Vagina (tissue), 2 donors: ENCODE results near the gene MCM7.

Experiments
- CTCF ChIP-seq, 3 experiments: fragments of 450-650 bp in 2 of 3; fragments of 200-600 bp in 1 of 3; sonication (generic) in 1 of 3; IDR thresholded peaks; one replicate each; pipeline ENCODE4 v1.5.1; 2017 to 2019; ENCODE audit warnings: antibody characterized with exemption in 3 of 3, mild to moderate bottlenecking in 2 of 3, moderate library complexity in 2 of 3
- POLR2A ChIP-seq, 2 donors: fragments of 450-650 bp; IDR thresholded peaks; one replicate each; pipeline ENCODE4 v1.6.1; 2017; ENCODE audit warnings: antibody characterized with exemption in 2 of 2, mild to moderate bottlenecking in 2 of 2, moderate library complexity in 2 of 2
- POLR2AphosphoS5 ChIP-seq, 2 donors: sonication (generic); formaldehyde crosslinking; IDR thresholded peaks; one replicate each; pipeline ENCODE4 v1.9.0; 2017; ENCODE audit warnings: antibody characterized with exemption in 2 of 2, mild to moderate bottlenecking in 2 of 2, low read depth in 1 of 2; ENCODE audit not compliant: insufficient read depth in 1 of 2

DNA sequence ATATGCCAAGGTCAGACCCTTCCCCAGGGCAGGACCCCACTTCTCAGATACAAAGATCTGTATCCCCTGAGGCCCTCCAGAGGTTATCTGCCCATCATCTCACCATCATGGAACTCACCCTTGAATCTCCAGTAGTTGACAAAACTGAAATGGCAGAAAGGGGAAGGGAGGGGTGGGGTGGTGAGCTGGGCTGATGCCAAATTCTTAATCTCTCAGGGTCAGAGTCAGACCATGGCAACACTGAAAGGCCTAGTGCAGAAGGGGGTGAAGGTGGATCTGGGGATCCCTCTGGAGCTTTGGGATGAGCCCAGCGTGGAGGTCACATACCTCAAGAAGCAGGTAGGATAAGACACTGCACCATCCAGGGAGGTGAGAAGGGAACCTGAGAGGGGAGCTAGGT lies 21.4 kb upstream of the MCM7 start:
- TF ChIP-seq CTCF (IDR thresholded peaks at IDR 0.05) (no peak), POLR2A (IDR thresholded peaks at IDR 0.05) (no peak), POLR2AphosphoS5 (IDR thresholded peaks at IDR 0.05; ENCODE audit: insufficient read depth in 1 of 2, low read depth in 1 of 2) (no peak)
